H1 (cell line): ENCODE data around the gene KAZALD1. TPM values are rescaled to one million over a fixed set of nuclear protein-coding genes. Genes with fewer than 3 reads are reported as not detected.

Experiments
- BRCA1 ChIP-seq: IDR thresholded peaks from 2 replicates; pipeline ENCODE4 v1.6.1; 2012; ENCODE audit warnings: low read depth, low read length, improper control_type of control experiment
- CHD2 ChIP-seq: IDR thresholded peaks from 2 replicates; pipeline ENCODE4 v1.6.1; 2012; ENCODE audit warnings: low read length, improper control_type of control experiment
- CHD7 ChIP-seq: fragments of 300-600 bp; sonication (generic); IDR thresholded peaks from 2 replicates; pipeline ENCODE4 v1.7.1; 2012; ENCODE audit warnings: low read length, moderate library complexity, mild to moderate bottlenecking, inconsistent platforms; ENCODE audit not compliant: insufficient replicate concordance
- KDM4A ChIP-seq: IDR thresholded peaks from one replicate; pipeline ENCODE4 v1.7.1; 2012; ENCODE audit warnings: low read depth, mild to moderate bottlenecking, moderate library complexity, low read length, inconsistent platforms; ENCODE audit not compliant: severe bottlenecking
- POLR2AphosphoS5 ChIP-seq: IDR thresholded peaks from 2 replicates; pipeline ENCODE4 v1.6.1; 2011; ENCODE audit warnings: low read depth, low read length
- RBBP5 ChIP-seq: IDR thresholded peaks from 2 replicates; pipeline ENCODE4 v1.7.1; 2012; ENCODE audit warnings: low read depth, mild to moderate bottlenecking, inconsistent platforms, low read length, moderate library complexity, borderline replicate concordance
- SIN3A ChIP-seq, 2 experiments: IDR thresholded peaks in 1 of 2; conservative IDR thresholded peaks in 1 of 2; 2 replicates each; pipeline ENCODE4 v1.6.1; 2011 to 2012; ENCODE audit warnings: low read length in 2 of 2, improper control_type of control experiment in 1 of 2, low read depth in 1 of 2, mild to moderate bottlenecking in 1 of 2
- SP1 ChIP-seq: IDR thresholded peaks from 2 replicates; pipeline ENCODE4 v1.6.1; 2011; ENCODE audit warnings: low read depth, low read length
- SP4 ChIP-seq: IDR thresholded peaks from 2 replicates; pipeline ENCODE4 v1.6.1; 2012; ENCODE audit warnings: low read length, inconsistent platforms
- TBP ChIP-seq: IDR thresholded peaks from 2 replicates; pipeline ENCODE4 v1.6.1; 2011; ENCODE audit warnings: low read depth, low read length, improper control_type of control experiment
- TEAD4 ChIP-seq: IDR thresholded peaks from 2 replicates; pipeline ENCODE4 v1.6.1; 2012; ENCODE audit warnings: low read depth, low read length, inconsistent platforms, mixed read lengths
- polyA plus RNA-seq, 7 experiments: library from polyadenylated mRNA; depleted of rRNA in 3 of 7; stranded (reverse) in 5 of 7; unstranded in 2 of 7; fragments of >200 nt in 5 of 7; fragments of 200-250 nt in 2 of 7; gene quantifications; 1 replicate in 5 of 7; 2 replicates in 1 of 7; 4 replicates in 1 of 7; pipeline versions ENCODE4 v1.2.1 to v1.2.3, GENCODE V29; 2011 to 2013; ENCODE audit warnings: missing spikeins in 2 of 7, mixed read lengths in 2 of 7
- total RNA-seq: library from RNA; stranded (reverse); fragmentation: NEBNext Ultra II Directional; extraction: Animal tissue kit (Norgen Biotek cat#: 25700); gene quantifications from 2 replicates; pipeline ENCODE4 v1.2.1, GENCODE V29; 2021

Gene KAZALD1
- total and polyA plus RNA-seq, 2 of the 8 experiments (the other 6 are each of a cell fraction or from before 2014, with no cell fraction given), result 0.65 to 1.9 TPM

- TF ChIP-seq CHD7 (no peak), POLR2AphosphoS5 (peak; percentile 31; the same call in 1 of the 2 replicates), SIN3A (conservative IDR thresholded peaks at IDR 0.05 in 1 of 2, IDR thresholded peaks at IDR 0.05 in 1 of 2; ENCODE audit: low read depth in 1 of 2, low read length in 2 of 2) (peak in 1 of 2 experiments; percentile 80; a peak in 3 of 4 replicates), SP1 (peak; percentile 82), RBBP5 (peak; percentile 72; the same call in 1 of the 2 replicates), SP4 (peak; percentile 63), KDM4A (peak; percentile 88), CHD2 (peak; percentile 95), BRCA1 (peak; percentile 86), TBP (peak; percentile 53), TEAD4 (no peak)
Measured at GRCh38 chr10:101042667-101043362, 19.0 kb upstream of the KAZALD1 start (continued).
